Liver (tissue), 3 donors: ENCODE data around the gene LRRFIP1.

Source experiments
- GABPA ChIP-seq, 2 donors: IDR thresholded peaks in 1 of 2; conservative IDR thresholded peaks in 1 of 2; 2 replicates each; pipeline ENCODE4 v1.6.1; 2016; ENCODE audit warnings: antibody characterized with exemption in 2 of 2, mild to moderate bottlenecking in 1 of 2, moderate library complexity in 1 of 2
- RAD21 ChIP-seq, 2 donors: IDR thresholded peaks; 2 replicates each; pipeline ENCODE4 v1.6.1; 2016; ENCODE audit warnings: antibody characterized with exemption in 2 of 2, mild to moderate bottlenecking in 2 of 2
- TAF1 ChIP-seq: conservative IDR thresholded peaks from 2 replicates; pipeline ENCODE4 v1.6.1; 2016; ENCODE audit warnings: antibody characterized with exemption, mild to moderate bottlenecking
- TF ChIP-seq, protein P1 (sequence below): fragments of 150-350 bp; IDR thresholded peaks from 2 replicates; pipeline ENCODE4 v1.5.1; 2017; ENCODE audit warnings: improper control_type of control experiment, low read depth, low read length; ENCODE audit not compliant: missing input control
- TF ChIP-seq, protein P2 (sequence below): IDR thresholded peaks from 2 replicates; pipeline ENCODE4 v1.6.1; 2016; ENCODE audit warnings: antibody characterized with exemption
- TF ChIP-seq, protein P3 (sequence below): IDR thresholded peaks from 2 replicates; pipeline ENCODE4 v1.6.1; 2016; ENCODE audit warnings: antibody characterized with exemption, mild to moderate bottlenecking
- donor health status: healthy.
- donor health status: healthy.

DNA sequence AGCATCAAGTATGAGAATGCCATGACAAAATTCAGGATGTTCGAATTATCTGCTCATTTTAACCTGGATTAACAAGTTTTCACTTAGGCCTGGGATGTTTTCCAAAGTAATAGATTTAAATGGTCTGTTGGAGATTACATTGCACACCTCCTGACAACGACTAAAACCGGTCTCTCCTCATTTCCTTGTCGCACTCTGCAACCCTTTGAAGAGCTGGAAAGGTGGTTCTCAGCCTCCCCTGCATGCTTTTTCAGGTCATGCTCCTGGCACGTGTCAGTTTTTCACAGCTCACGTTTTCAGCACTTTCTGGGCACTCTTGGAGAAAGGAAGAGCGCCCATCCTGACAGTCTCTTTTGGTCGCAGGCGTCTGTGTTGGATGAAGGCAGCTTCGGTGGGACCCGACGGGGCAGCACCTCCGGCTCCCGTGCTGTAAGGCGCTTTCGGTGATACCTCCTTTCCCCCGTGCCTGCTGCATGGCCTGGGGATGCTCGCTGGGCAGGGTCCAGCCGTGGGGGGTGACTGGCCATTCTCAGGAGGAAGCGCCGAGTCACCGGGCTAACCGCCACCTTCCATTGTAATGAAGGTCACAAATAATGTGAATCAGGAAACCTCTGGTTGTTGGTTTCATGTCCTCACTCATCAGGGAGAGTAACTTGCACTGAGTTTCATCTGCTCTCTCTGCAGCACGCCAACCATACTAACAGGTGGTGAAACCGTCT lies 107.7 kb downstream of the LRRFIP1 start:
- TF ChIP-seq, protein P1, sequence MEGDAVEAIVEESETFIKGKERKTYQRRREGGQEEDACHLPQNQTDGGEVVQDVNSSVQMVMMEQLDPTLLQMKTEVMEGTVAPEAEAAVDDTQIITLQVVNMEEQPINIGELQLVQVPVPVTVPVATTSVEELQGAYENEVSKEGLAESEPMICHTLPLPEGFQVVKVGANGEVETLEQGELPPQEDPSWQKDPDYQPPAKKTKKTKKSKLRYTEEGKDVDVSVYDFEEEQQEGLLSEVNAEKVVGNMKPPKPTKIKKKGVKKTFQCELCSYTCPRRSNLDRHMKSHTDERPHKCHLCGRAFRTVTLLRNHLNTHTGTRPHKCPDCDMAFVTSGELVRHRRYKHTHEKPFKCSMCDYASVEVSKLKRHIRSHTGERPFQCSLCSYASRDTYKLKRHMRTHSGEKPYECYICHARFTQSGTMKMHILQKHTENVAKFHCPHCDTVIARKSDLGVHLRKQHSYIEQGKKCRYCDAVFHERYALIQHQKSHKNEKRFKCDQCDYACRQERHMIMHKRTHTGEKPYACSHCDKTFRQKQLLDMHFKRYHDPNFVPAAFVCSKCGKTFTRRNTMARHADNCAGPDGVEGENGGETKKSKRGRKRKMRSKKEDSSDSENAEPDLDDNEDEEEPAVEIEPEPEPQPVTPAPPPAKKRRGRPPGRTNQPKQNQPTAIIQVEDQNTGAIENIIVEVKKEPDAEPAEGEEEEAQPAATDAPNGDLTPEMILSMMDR = no peak
- TF ChIP-seq, protein P2, sequence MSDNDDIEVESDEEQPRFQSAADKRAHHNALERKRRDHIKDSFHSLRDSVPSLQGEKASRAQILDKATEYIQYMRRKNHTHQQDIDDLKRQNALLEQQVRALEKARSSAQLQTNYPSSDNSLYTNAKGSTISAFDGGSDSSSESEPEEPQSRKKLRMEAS = no peak
- TF ChIP-seq TAF1 (no peak), GABPA (IDR thresholded peaks at IDR 0.05 in 1 of 2, conservative IDR thresholded peaks at IDR 0.05 in 1 of 2) (no peak), RAD21 (IDR thresholded peaks at IDR 0.05) (no peak)
- TF ChIP-seq, protein P3, sequence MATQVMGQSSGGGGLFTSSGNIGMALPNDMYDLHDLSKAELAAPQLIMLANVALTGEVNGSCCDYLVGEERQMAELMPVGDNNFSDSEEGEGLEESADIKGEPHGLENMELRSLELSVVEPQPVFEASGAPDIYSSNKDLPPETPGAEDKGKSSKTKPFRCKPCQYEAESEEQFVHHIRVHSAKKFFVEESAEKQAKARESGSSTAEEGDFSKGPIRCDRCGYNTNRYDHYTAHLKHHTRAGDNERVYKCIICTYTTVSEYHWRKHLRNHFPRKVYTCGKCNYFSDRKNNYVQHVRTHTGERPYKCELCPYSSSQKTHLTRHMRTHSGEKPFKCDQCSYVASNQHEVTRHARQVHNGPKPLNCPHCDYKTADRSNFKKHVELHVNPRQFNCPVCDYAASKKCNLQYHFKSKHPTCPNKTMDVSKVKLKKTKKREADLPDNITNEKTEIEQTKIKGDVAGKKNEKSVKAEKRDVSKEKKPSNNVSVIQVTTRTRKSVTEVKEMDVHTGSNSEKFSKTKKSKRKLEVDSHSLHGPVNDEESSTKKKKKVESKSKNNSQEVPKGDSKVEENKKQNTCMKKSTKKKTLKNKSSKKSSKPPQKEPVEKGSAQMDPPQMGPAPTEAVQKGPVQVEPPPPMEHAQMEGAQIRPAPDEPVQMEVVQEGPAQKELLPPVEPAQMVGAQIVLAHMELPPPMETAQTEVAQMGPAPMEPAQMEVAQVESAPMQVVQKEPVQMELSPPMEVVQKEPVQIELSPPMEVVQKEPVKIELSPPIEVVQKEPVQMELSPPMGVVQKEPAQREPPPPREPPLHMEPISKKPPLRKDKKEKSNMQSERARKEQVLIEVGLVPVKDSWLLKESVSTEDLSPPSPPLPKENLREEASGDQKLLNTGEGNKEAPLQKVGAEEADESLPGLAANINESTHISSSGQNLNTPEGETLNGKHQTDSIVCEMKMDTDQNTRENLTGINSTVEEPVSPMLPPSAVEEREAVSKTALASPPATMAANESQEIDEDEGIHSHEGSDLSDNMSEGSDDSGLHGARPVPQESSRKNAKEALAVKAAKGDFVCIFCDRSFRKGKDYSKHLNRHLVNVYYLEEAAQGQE = no peak
